OCI-LY1 (cell line): Measurements from ENCODE around the gene RARRES2.

ENCODE experiments used
- H2AFZ ChIP-seq: fragments of 200-600 bp; sonication (generic), shearing (Covaris generic); 2 replicates; pipeline ENCODE4 v1.6.0; 2014; ENCODE audit warnings: antibody characterized with exemption, mild to moderate bottlenecking, low read length
- H3F3A ChIP-seq: fragments of 200-600 bp; sonication (generic), shearing (Covaris generic); 2 replicates; pipeline ENCODE4 v1.6.0; 2014; ENCODE audit warnings: mild to moderate bottlenecking, antibody characterized with exemption, low read length, moderate library complexity; ENCODE audit not compliant: insufficient read depth
- H3K27ac ChIP-seq: fragments of 200-600 bp; sonication (generic); 2 replicates; pipeline ENCODE4 v1.5.1; 2014; ENCODE audit warnings: low read length, mixed run types, mild to moderate bottlenecking, low read depth; ENCODE audit not compliant: poor library complexity, severe bottlenecking
- H3K27me3 ChIP-seq: fragments of 200-600 bp; sonication (generic); 2 replicates; pipeline ENCODE4 v1.6.0; 2014; ENCODE audit warnings: antibody characterized with exemption, mild to moderate bottlenecking, low read length, moderate library complexity; ENCODE audit not compliant: insufficient read depth
- H3K36me3 ChIP-seq: fragments of 200-600 bp; sonication (generic); 2 replicates; pipeline ENCODE4 v1.6.1; 2014; ENCODE audit warnings: mild to moderate bottlenecking, antibody characterized with exemption, low read length, moderate library complexity, mixed read lengths; ENCODE audit not compliant: insufficient read depth
- H3K4me1 ChIP-seq: fragments of 200-600 bp; sonication (generic); 2 replicates; pipeline ENCODE4 v1.5.1; 2014; ENCODE audit warnings: mild to moderate bottlenecking, low read length, moderate library complexity; ENCODE audit not compliant: insufficient read depth, severe bottlenecking
- H3K4me2 ChIP-seq: fragments of 200-600 bp; sonication (generic), shearing (Covaris generic); 2 replicates; pipeline ENCODE4 v1.6.1; 2014; ENCODE audit warnings: low read length
- H3K4me3 ChIP-seq: fragments of 200-600 bp; sonication (generic); 2 replicates; pipeline ENCODE4 v1.5.1; 2014; ENCODE audit warnings: low read length, low read depth, mild to moderate bottlenecking, mixed read lengths; ENCODE audit not compliant: poor library complexity, severe bottlenecking
- H3K79me2 ChIP-seq: fragments of 200-600 bp; shearing (Covaris generic); 2 replicates; pipeline ENCODE4 v1.6.1; 2016; ENCODE audit warnings: mixed run types, low read length, mixed read lengths; ENCODE audit not compliant: insufficient read depth
- H3K9ac ChIP-seq: fragments of 200-600 bp; sonication (generic), shearing (Covaris generic); 2 replicates; pipeline ENCODE4 v1.6.1; 2014; ENCODE audit warnings: mild to moderate bottlenecking, low read length, mixed read lengths
- H3K9me2 ChIP-seq: fragments of 200-600 bp; sonication (generic), shearing (Covaris generic); 2 replicates; pipeline ENCODE4 v1.6.1; 2014; ENCODE audit warnings: low read depth, mild to moderate bottlenecking, low read length, mixed read lengths
- H3K9me3 ChIP-seq: fragments of 200-600 bp; shearing (Covaris generic); 2 replicates; pipeline ENCODE4 v1.6.1; 2014; ENCODE audit warnings: low read length, mixed read lengths
- H4K20me1 ChIP-seq: fragments of 200-600 bp; sonication (generic), shearing (Covaris generic); 2 replicates; pipeline ENCODE4 v1.6.0; 2016; ENCODE audit warnings: mild to moderate bottlenecking, low read length; ENCODE audit not compliant: insufficient read depth
- EZH2 ChIP-seq: fragments of 200-600 bp; sonication (generic), shearing (Covaris generic); IDR thresholded peaks from 2 replicates; pipeline ENCODE4 v1.8.0; 2017; ENCODE audit warnings: borderline replicate concordance, mixed run types, mild to moderate bottlenecking, antibody characterized with exemption, low read length, moderate library complexity, mixed read lengths
- TF ChIP-seq, protein P1 (sequence below): fragments of 200-600 bp; sonication (generic), shearing (Covaris generic); IDR thresholded peaks from 2 replicates; pipeline ENCODE4 v1.5.1; 2017; ENCODE audit warnings: mild to moderate bottlenecking, antibody characterized with exemption, low read length, moderate library complexity, mixed read lengths

Gene RARRES2

GRCh38 chr7:150311711-150312110 is 29.7 kb downstream of the RARRES2 start:
- Histone ChIP-seq H3K4me3 (no peak overlapping the region), H3K27me3 (peaks cover 9% of the 10 kb centered on the region; the same call in 1 of the 2 replicates), H3K4me1 (no peaks in the 10 kb centered on the region), H3K9me3 (0 out of 2 replicates have a peak, but pooled peaks cover 3% of the 10 kb centered on the region), H3K9me2 (no peaks in the 10 kb centered on the region), H3F3A (no peaks in the 10 kb centered on the region), H3K36me3 (no peaks in the 10 kb centered on the region), H3K9ac (no peak overlapping the region), H3K4me2 (no peak overlapping the region), H3K27ac (no peak overlapping the region), H4K20me1 (no peaks in the 10 kb centered on the region), H3K79me2 (no peaks in the 10 kb centered on the region), H2AFZ (no peak overlapping the region)
- TF ChIP-seq, protein P1, sequence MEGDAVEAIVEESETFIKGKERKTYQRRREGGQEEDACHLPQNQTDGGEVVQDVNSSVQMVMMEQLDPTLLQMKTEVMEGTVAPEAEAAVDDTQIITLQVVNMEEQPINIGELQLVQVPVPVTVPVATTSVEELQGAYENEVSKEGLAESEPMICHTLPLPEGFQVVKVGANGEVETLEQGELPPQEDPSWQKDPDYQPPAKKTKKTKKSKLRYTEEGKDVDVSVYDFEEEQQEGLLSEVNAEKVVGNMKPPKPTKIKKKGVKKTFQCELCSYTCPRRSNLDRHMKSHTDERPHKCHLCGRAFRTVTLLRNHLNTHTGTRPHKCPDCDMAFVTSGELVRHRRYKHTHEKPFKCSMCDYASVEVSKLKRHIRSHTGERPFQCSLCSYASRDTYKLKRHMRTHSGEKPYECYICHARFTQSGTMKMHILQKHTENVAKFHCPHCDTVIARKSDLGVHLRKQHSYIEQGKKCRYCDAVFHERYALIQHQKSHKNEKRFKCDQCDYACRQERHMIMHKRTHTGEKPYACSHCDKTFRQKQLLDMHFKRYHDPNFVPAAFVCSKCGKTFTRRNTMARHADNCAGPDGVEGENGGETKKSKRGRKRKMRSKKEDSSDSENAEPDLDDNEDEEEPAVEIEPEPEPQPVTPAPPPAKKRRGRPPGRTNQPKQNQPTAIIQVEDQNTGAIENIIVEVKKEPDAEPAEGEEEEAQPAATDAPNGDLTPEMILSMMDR, result no peak
- TF ChIP-seq EZH2, result no peak

DNA sequence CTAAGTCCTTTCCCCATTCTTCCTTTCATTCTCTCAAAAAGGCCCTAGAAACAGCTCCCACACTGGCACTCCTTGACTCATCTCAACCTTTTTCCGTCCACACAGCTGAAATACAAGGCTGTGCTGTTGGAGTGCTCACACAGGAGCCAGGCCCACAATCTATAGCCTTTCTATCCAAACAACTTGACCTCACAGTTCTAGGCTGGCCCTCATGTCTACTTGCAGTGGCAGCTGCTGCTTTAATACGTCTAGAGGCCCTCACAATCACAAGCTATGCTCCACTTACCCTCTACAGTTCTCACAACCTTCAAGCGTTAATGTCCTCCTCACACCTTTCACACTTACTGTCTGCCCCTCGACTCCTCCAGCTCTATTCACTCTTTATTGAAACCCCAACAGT is 30.3 kb downstream of the RARRES2 start:
- no peaks in the 10 kb centered on the region for H3K36me3 ChIP-seq
- H3K79me2 ChIP-seq, result no peaks in the 10 kb centered on the region
- H3K27me3 ChIP-seq, result peaks cover 9% of the 10 kb centered on the region; the same call in 1 of the 2 replicates
- no peak overlapping the region for H3K27ac ChIP-seq
- TF ChIP-seq, protein P1, result no peak
- no peak for TF ChIP-seq EZH2
- no peak overlapping the region for H3K4me2 ChIP-seq
- no peak overlapping the region for H2AFZ ChIP-seq
- H3K4me3 ChIP-seq, result no peak overlapping the region
- no peaks in the 10 kb centered on the region for H3K9me2 ChIP-seq
- no peaks in the 10 kb centered on the region for H4K20me1 ChIP-seq
- H3F3A ChIP-seq, result no peaks in the 10 kb centered on the region
- H3K4me1 ChIP-seq, result no peaks in the 10 kb centered on the region
- H3K9me3 ChIP-seq, result 0 out of 2 replicates have a peak, but pooled peaks cover 5% of the 10 kb centered on the region
- H3K9ac ChIP-seq, result no peak overlapping the region

- Histone ChIP-seq H3K27me3 (peaks cover 9% of the 10 kb centered on the region; the same call in 1 of the 2 replicates), H3K36me3 (no peaks in the 10 kb centered on the region), H3F3A (no peaks in the 10 kb centered on the region), H3K4me2 (no peak overlapping the region), H4K20me1 (no peaks in the 10 kb centered on the region), H3K9me3 (0 out of 2 replicates have a peak, but pooled peaks cover 5% of the 10 kb centered on the region), H3K9me2 (no peaks in the 10 kb centered on the region), H3K4me1 (no peaks in the 10 kb centered on the region), H3K9ac (no peak overlapping the region), H3K27ac (no peak overlapping the region), H2AFZ (no peak overlapping the region), H3K4me3 (no peak overlapping the region), H3K79me2 (no peaks in the 10 kb centered on the region)
- no peak for TF ChIP-seq EZH2
- TF ChIP-seq, protein P1, result no peak
These were observed 32.9 kb downstream of the RARRES2 start for GRCh38 chr7:150308575-150308974.
